Central memory CD8-positive, alpha-beta T cell (primary cell): ENCODE results near the gene STEAP3.

Source experiments
- ATAC-seq: fragments of 150-1000 bp; cut with Tn5 transposase; replicated peaks from 2 replicates; pipeline ENCODE4 v1.10.0; 2022; ENCODE audit warnings: mild to moderate bottlenecking, moderate FRiP score, moderate number of reproducible peaks; ENCODE audit not compliant: poor library complexity, severe bottlenecking; ENCODE audit errors: extremely low read depth
- DNase-seq, 2 donors: peaks; one replicate each; pipeline ENCODE4 v3.0.0; 2021; ENCODE audit warnings: low spot score in 2 of 2
- H3K27ac Mint-ChIP-seq: one replicate; pipeline ENCODE4 v1.8.0; 2022; ENCODE audit warnings: low read depth, mild to moderate bottlenecking, moderate library complexity, mixed read lengths
- H3K27me3 Mint-ChIP-seq: one replicate; pipeline ENCODE4 v1.8.0; 2022; ENCODE audit warnings: mixed read lengths
- H3K36me3 Mint-ChIP-seq: one replicate; pipeline ENCODE4 v1.8.0; 2022; ENCODE audit warnings: mild to moderate bottlenecking, moderate library complexity, mixed read lengths; ENCODE audit not compliant: insufficient read depth
- H3K4me1 Mint-ChIP-seq: one replicate; pipeline ENCODE4 v1.8.0; 2022; ENCODE audit warnings: mixed read lengths
- H3K4me3 Mint-ChIP-seq: one replicate; pipeline ENCODE4 v1.8.0; 2022; ENCODE audit warnings: mild to moderate bottlenecking, moderate library complexity, mixed read lengths
- H3K9me3 Mint-ChIP-seq: one replicate; pipeline ENCODE4 v1.8.0; 2022; ENCODE audit warnings: mixed read lengths

The STEAP3 gene

GRCh38 chr2:119308793-119309330 is 85.2 kb downstream of the STEAP3 start:
- no peak for DNase-seq
- Mint-ChIP-seq H3K27me3 (no peaks in the 10 kb centered on the region), H3K27ac (no peak overlapping the region), H3K4me1 (no peaks in the 10 kb centered on the region), H3K4me3 (no peak overlapping the region), H3K9me3 (no peaks in the 10 kb centered on the region), H3K36me3 (peaks cover 3% of the 10 kb centered on the region)
- ATAC-seq, result no peak

GRCh38 chr2:119311371-119311770 is 87.7 kb downstream of the STEAP3 start:
- Mint-ChIP-seq H3K4me3 (no peak overlapping the region), H3K36me3 (peaks cover 5% of the 10 kb centered on the region), H3K27me3 (no peaks in the 10 kb centered on the region), H3K9me3 (no peaks in the 10 kb centered on the region), H3K27ac (no peak overlapping the region), H3K4me1 (no peaks in the 10 kb centered on the region)
- no peak for DNase-seq
- ATAC-seq, result no peak

GRCh38 chr2:119311831-119312230 is 88.2 kb downstream of the STEAP3 start:
- no peaks in the 10 kb centered on the region for H3K27me3 Mint-ChIP-seq
- H3K9me3 Mint-ChIP-seq, result no peaks in the 10 kb centered on the region
- DNase-seq, result no peak
- no peak overlapping the region for H3K4me3 Mint-ChIP-seq
- no peaks in the 10 kb centered on the region for H3K4me1 Mint-ChIP-seq
- no peak overlapping the region for H3K27ac Mint-ChIP-seq
- peaks cover 7% of the 10 kb centered on the region for H3K36me3 Mint-ChIP-seq
- no peak for ATAC-seq
